DMS53 treated with DMSO at 0.1 percent for 48 hours (cell line): ENCODE measurements around the gene DRC1.
A peak's percentile ranks its signal among the peaks of the same experiment; 100 is the strongest.

Experiments
- DNase-seq: peaks from one replicate; lab custom pipeline; 2025; ENCODE audit not compliant: unreplicated experiment; lab: John Stamatoyannopoulos, UW

The DRC1 gene

GRCh38 chr2:26396734-26397298 is 4.9 kb upstream of the DRC1 start:
- no peak for DNase-seq

GRCh38 chr2:26399771-26400376 is 1.8 kb upstream of the DRC1 start:
- no peak for DNase-seq

- no peak for DNase-seq
Observed at GRCh38 chr2:26400723-26401122, 997 bp upstream of the DRC1 start.

GRCh38 chr2:26407526-26407925 is 5.8 kb downstream of the DRC1 start:
- DNase-seq = no peak

- DNase-seq = no peak
Observed at GRCh38 chr2:26409785-26410184, 8.1 kb downstream of the DRC1 start.

GRCh38 chr2:26410764-26411243 is 9.1 kb downstream of the DRC1 start:
- no peak for DNase-seq

GRCh38 chr2:26411419-26411818 is 9.7 kb downstream of the DRC1 start:
- no peak for DNase-seq

GRCh38 chr2:26412091-26412673 is 10.5 kb downstream of the DRC1 start:
- no peak for DNase-seq

- DNase-seq = no peak
Observed at GRCh38 chr2:26414311-26414710, 12.6 kb downstream of the DRC1 start.

GRCh38 chr2:26421961-26422360 is 20.2 kb downstream of the DRC1 start:
- no peak for DNase-seq

GRCh38 chr2:26422947-26423629 is 21.4 kb downstream of the DRC1 start:
- no peak for DNase-seq

GRCh38 chr2:26423750-26424149 is 22.0 kb downstream of the DRC1 start:
- no peak for DNase-seq

- no peak for DNase-seq
Observed at GRCh38 chr2:26424221-26424620, 22.5 kb downstream of the DRC1 start.

- no peak for DNase-seq
Observed at GRCh38 chr2:26428846-26429245, 27.1 kb downstream of the DRC1 start.

GRCh38 chr2:26429779-26430578 is 28.3 kb downstream of the DRC1 start:
- peak; percentile 30 for DNase-seq

GRCh38 chr2:26430826-26431225 is 29.1 kb downstream of the DRC1 start:
- DNase-seq = no peak

- no peak for DNase-seq
Observed at GRCh38 chr2:26432363-26432762, 30.6 kb downstream of the DRC1 start.

- no peak for DNase-seq
Observed at GRCh38 chr2:26432859-26433258, 31.1 kb downstream of the DRC1 start.

GRCh38 chr2:26435106-26435505 is 33.4 kb downstream of the DRC1 start:
- no peak for DNase-seq

GRCh38 chr2:26438526-26438925 is 36.8 kb downstream of the DRC1 start:
- no peak for DNase-seq

GRCh38 chr2:26438926-26439325 is 37.2 kb downstream of the DRC1 start:
- no peak for DNase-seq
